Measurements from ENCODE around the gene PLEKHA6.

The PLEKHA6 gene

GRCh38 chr1:204203206-204203767, 156.4 kb downstream of the PLEKHA6 start:
- DNase-seq = no peak

- DNase-seq = no peak
Observed at GRCh38 chr1:204202481-204202880, 157.2 kb downstream of the PLEKHA6 start.

- no peak for DNase-seq
Observed at GRCh38 chr1:204201348-204202040, 158.2 kb downstream of the PLEKHA6 start.

- no peak for DNase-seq
Observed at GRCh38 chr1:204199579-204199978, 160.2 kb downstream of the PLEKHA6 start.

GRCh38 chr1:204198348-204199340, 161.1 kb downstream of the PLEKHA6 start:
- no peak for DNase-seq

- DNase-seq = no peak
Observed at GRCh38 chr1:204197068-204197467, 162.7 kb downstream of the PLEKHA6 start.

- no peak for DNase-seq
Observed at GRCh38 chr1:204196068-204196795, 163.5 kb downstream of the PLEKHA6 start, which contains the start of gene KISS1. KISS1 (minus strand) TSS chr1:204196491; CDS start chr1:204192876, 3,615 bp downstream.

- no peak for DNase-seq
Observed at GRCh38 chr1:204194771-204195170, 165.0 kb downstream of the PLEKHA6 start.

- no peak for DNase-seq
Observed at GRCh38 chr1:204194080-204194479, 165.6 kb downstream of the PLEKHA6 start.

- DNase-seq = no peak
Observed at GRCh38 chr1:204192589-204193352, 167.0 kb downstream of the PLEKHA6 start.

GRCh38 chr1:204192046-204192445, 167.7 kb downstream of the PLEKHA6 start:
- no peak for DNase-seq

- DNase-seq = no peak
Observed at GRCh38 chr1:204191456-204191855, 168.3 kb downstream of the PLEKHA6 start.

GRCh38 chr1:204190212-204191211, 169.2 kb downstream of the PLEKHA6 start:
- no peak for DNase-seq

GRCh38 chr1:204188959-204189639, 170.6 kb downstream of the PLEKHA6 start:
- DNase-seq = no peak

GRCh38 chr1:204186597-204186996, 173.1 kb downstream of the PLEKHA6 start:
- DNase-seq = no peak

GRCh38 chr1:204181116-204181515, 178.6 kb downstream of the PLEKHA6 start:
- no peak for DNase-seq

- no peak for DNase-seq
Observed at GRCh38 chr1:204180133-204180532, 179.6 kb downstream of the PLEKHA6 start.

GRCh38 chr1:204178487-204179281, 181.0 kb downstream of the PLEKHA6 start:
- no peak for DNase-seq

- DNase-seq = no peak
Observed at GRCh38 chr1:204177133-204177532, 182.6 kb downstream of the PLEKHA6 start.

All from CD4-positive, alpha-beta T cell treated with Interleukin-4 for 4 hours (primary cell).